Tibial nerve (tissue), 3 donors: ENCODE data around the gene TOMM5.

ENCODE experiments used
- POLR2A ChIP-seq, 2 donors: fragments of 450-650 bp; IDR thresholded peaks; one replicate each; pipeline ENCODE4 v1.6.1; 2017; ENCODE audit warnings: antibody characterized with exemption in 2 of 2, mild to moderate bottlenecking in 2 of 2, moderate library complexity in 2 of 2
- TF ChIP-seq, protein P1 (sequence below), 5 experiments: fragments of 200-600 bp in 3 of 5; fragments of 450-650 bp in 2 of 5; sonication (generic) in 3 of 5; IDR thresholded peaks; one replicate each; pipeline ENCODE4 v1.5.1; 2016 to 2019; ENCODE audit warnings: antibody characterized with exemption in 5 of 5, mild to moderate bottlenecking in 3 of 5, moderate library complexity in 2 of 5

DNA sequence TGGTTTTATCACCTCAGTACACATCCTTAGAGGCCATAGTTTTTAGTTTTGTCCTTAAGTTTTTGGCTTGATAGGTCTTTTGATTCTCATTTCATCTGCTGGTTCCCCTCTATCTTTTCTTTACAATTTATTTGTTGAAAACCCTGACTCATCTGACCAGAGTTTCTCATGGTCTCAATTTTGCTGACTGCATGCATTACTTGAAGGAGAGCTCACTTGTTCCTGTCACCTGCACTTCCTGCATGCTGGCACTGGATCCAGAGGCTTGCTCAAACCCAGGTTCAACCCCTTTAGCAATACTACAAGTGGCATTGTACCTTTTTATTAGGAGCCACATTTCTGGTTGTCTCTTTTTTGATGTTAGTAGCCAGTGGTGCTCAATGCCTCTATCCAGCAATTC is 42.9 kb downstream of the TOMM5 start:
- no peak for TF ChIP-seq POLR2A (IDR thresholded peaks at IDR 0.05)
- TF ChIP-seq, protein P1, sequence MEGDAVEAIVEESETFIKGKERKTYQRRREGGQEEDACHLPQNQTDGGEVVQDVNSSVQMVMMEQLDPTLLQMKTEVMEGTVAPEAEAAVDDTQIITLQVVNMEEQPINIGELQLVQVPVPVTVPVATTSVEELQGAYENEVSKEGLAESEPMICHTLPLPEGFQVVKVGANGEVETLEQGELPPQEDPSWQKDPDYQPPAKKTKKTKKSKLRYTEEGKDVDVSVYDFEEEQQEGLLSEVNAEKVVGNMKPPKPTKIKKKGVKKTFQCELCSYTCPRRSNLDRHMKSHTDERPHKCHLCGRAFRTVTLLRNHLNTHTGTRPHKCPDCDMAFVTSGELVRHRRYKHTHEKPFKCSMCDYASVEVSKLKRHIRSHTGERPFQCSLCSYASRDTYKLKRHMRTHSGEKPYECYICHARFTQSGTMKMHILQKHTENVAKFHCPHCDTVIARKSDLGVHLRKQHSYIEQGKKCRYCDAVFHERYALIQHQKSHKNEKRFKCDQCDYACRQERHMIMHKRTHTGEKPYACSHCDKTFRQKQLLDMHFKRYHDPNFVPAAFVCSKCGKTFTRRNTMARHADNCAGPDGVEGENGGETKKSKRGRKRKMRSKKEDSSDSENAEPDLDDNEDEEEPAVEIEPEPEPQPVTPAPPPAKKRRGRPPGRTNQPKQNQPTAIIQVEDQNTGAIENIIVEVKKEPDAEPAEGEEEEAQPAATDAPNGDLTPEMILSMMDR (IDR thresholded peaks at IDR 0.05): no peak
